GM12892 (cell line): Measurements from ENCODE around the gene ATXN1.
A peak's percentile ranks its signal among the peaks of the same experiment; 100 is the strongest.

Experiments
- DNase-seq: peaks from one replicate; pipeline ENCODE4 v3.0.0; 2011; ENCODE audit not compliant: insufficient read length
- FAIRE-seq: peaks from 2 replicates; lab custom pipeline; 2011; peaks lifted over from hg19 to GRCh38; lab: Jason Lieb, UNC
- POLR2A ChIP-seq: IDR thresholded peaks from 2 replicates; pipeline ENCODE4 v1.6.1; 2011; ENCODE audit warnings: low read depth, low read length, control low read depth
- POLR2AphosphoS5 ChIP-seq: IDR thresholded peaks from 2 replicates; pipeline ENCODE4 v1.6.1; 2011; ENCODE audit warnings: low read depth, low read length, control low read depth
- TAF1 ChIP-seq: IDR thresholded peaks from 2 replicates; pipeline ENCODE4 v1.6.1; 2011; ENCODE audit warnings: low read depth, mild to moderate bottlenecking, control low read depth, low read length, borderline replicate concordance

The ATXN1 gene

DNA sequence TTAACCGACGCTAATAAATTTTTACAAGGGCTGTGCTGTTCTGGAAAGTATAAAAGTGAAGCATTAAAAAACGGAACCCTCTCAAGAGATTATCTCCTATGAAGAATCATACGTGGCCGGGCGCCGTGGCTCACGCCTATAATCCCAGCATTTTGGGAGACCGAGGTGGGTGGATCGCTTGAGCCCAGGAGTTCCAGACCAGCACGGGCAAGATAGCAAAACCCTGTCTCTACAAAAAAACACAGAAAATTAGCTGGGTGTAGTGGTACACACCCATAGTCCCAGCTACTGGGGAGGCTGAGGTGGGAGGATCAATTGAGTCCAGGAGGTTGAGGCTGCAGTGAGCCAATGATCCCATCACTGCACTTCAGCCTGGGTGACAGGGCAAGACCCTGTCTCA lies 439.4 kb downstream of the ATXN1 start:
- TF ChIP-seq TAF1: no peak
- TF ChIP-seq POLR2AphosphoS5: no peak
- TF ChIP-seq POLR2A: no peak
- no peak for FAIRE-seq
- DNase-seq: no peak

- TF ChIP-seq POLR2A (no peak), POLR2AphosphoS5 (no peak), TAF1 (no peak)
- no peak for FAIRE-seq
- no peak for DNase-seq
Measured at GRCh38 chr6:16321341-16321710, 439.9 kb downstream of the ATXN1 start.

DNA sequence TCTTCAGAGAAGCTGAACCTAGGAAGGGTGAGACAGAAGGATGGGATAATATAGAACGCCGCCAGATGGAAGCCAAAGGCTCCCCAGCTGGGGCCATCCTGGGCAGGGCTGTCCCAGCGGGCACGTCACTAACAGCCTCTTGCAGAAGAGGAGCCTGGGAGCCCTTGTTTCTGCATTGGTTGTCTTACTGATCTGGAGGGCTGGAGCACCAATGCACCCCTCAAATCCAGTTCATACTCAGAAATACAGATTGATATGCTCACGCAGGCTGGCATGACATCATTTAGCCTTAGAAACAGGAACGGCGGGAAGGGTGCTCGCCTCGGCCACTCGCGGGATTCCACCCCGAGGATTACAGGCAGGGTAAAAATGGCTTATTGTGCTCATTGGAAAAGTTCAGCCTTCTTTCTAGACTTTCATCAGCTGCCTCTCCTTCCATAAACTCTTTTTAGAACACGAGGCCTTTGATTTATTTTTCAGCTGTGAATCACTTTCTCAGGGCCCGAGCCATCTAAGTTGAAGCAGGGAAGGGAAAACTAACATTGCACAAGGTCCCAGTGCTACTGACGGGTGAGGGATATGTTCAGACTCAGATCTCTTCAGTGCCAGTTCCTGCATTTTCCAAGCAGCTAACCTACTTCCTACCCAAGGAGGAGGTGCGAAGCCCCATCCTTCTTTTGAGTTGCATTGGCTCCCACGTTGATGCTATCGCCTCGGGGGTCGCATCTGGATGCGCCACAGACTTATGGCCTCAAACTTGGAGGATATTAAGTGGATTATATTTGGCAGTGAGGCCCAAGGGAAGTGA lies 440.5 kb downstream of the ATXN1 start:
- TF ChIP-seq POLR2AphosphoS5 (no peak), TAF1 (no peak), POLR2A (no peak)
- FAIRE-seq: no peak
- DNase-seq: no peak

DNA sequence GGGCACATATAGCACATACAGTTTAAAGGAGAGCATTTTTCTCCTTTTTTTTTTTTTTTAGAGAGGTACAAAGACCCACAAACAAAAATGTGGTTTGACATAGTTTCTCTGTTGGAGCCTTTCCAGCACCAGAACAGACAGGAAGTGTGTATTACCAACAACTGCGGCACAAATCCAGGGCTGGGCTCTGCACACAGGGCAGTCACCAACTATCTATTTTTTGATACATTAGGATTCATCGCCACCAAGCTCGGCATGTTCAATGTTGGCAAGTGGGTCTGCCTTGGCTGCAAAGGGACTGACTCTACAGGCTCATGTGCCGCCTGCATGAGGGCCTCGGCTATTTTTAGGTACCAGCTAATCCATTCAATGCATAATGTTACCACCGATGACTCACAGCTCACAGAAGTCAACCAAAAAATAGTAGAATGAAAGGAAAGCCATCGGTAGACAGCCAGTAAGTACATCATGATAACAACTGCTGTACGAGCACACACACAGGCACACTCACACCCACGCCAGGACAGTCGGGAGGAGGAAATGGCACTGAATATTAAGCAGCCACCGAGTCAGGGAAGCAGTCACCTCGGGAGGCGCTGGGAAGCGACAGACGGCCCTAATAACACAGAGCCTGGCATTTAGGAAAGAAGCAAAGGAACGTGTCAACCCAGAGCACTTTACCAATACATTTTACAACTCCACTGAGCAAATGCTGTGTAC lies 441.3 kb downstream of the ATXN1 start:
- FAIRE-seq (peak; percentile 91), DNase-seq (no peak)
- TF ChIP-seq POLR2AphosphoS5 (no peak), TAF1 (0 out of 2 replicates have a peak, but pooled peaks have one; percentile 8)

- no peak for TF ChIP-seq TAF1
- no peak for TF ChIP-seq POLR2AphosphoS5
- TF ChIP-seq POLR2A: no peak
- no peak for FAIRE-seq
- DNase-seq: no peak
Measured at GRCh38 chr6:16318953-16319720, 442.1 kb downstream of the ATXN1 start.

GRCh38 chr6:16318538-16318937 lies 442.7 kb downstream of the ATXN1 start:
- FAIRE-seq: no peak
- TF ChIP-seq POLR2AphosphoS5 (no peak), POLR2A (no peak), TAF1 (no peak)

DNA sequence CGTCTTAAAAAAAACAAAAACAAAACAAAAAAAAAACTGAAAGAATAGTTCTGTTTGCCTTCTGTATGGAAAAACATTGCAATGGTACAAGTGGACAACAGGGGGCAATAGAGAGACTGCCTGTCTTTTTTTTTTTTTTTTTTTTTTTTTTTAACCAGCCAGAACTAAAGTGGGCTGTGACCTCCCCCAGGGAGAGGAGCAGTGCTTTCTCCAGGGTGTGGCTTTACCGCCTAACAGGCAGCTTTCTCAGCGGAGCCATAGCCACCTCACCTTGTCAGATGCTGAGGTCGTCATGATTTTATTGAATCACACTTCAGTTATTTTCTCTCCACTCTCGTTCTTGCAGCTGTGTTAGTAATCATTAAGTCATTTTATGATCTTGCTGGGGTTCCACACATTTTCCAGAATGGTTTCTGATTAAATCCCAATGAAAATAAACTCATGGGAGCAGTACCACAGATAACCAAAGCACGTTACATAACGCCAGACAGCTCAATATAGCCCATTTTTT lies 444.5 kb downstream of the ATXN1 start:
- TF ChIP-seq POLR2A (no peak), TAF1 (no peak), POLR2AphosphoS5 (no peak)
- DNase-seq (no peak), FAIRE-seq (no peak)

More at GRCh38 chr6:16318538-16318937, 442.7 kb downstream of the ATXN1 start:
- DNase-seq: no peak

GRCh38 chr6:16314296-16314695 lies 447.0 kb downstream of the ATXN1 start:
- no peak for DNase-seq
- no peak for FAIRE-seq
- TF ChIP-seq POLR2AphosphoS5 (no peak), TAF1 (no peak), POLR2A (no peak)

- TF ChIP-seq TAF1: no peak
- no peak for TF ChIP-seq POLR2AphosphoS5
- no peak for TF ChIP-seq POLR2A
- no peak for DNase-seq
- no peak for FAIRE-seq
Measured at GRCh38 chr6:16313732-16314131, 447.5 kb downstream of the ATXN1 start.

- TF ChIP-seq POLR2A (no peak), TAF1 (no peak), POLR2AphosphoS5 (no peak)
- no peak for FAIRE-seq
- no peak for DNase-seq
Measured at GRCh38 chr6:16311763-16312162, 449.5 kb downstream of the ATXN1 start.

GRCh38 chr6:16306334-16306733 lies 454.9 kb downstream of the ATXN1 start:
- no peak for FAIRE-seq
- TF ChIP-seq TAF1: no peak
- DNase-seq: no peak
